Liver (tissue), 3 donors: ENCODE data around the gene ZC3H15.

Experiments
- CTCF ChIP-seq: fragments of 150-350 bp; IDR thresholded peaks from 2 replicates; pipeline ENCODE4 v1.5.1; 2017; ENCODE audit warnings: improper control_type of control experiment, low read depth, low read length; ENCODE audit not compliant: missing input control
- EGR1 ChIP-seq, 2 donors: IDR thresholded peaks; 2 replicates each; pipeline ENCODE4 v1.6.1; 2016 to 2018; ENCODE audit warnings: antibody characterized with exemption in 2 of 2, low read depth in 2 of 2
- GABPA ChIP-seq, 2 donors: IDR thresholded peaks in 1 of 2; conservative IDR thresholded peaks in 1 of 2; 2 replicates each; pipeline ENCODE4 v1.6.1; 2016; ENCODE audit warnings: antibody characterized with exemption in 2 of 2, mild to moderate bottlenecking in 1 of 2, moderate library complexity in 1 of 2
- MAX ChIP-seq: IDR thresholded peaks from 2 replicates; pipeline ENCODE4 v1.6.1; 2016; ENCODE audit warnings: antibody characterized with exemption
- RXRA ChIP-seq, 2 donors: IDR thresholded peaks; 2 replicates each; pipeline ENCODE4 v1.6.1; 2017 to 2018; ENCODE audit warnings: antibody characterized with exemption in 2 of 2, mild to moderate bottlenecking in 1 of 2
- TAF1 ChIP-seq: conservative IDR thresholded peaks from 2 replicates; pipeline ENCODE4 v1.6.1; 2016; ENCODE audit warnings: antibody characterized with exemption, mild to moderate bottlenecking
- ZBTB33 ChIP-seq: IDR thresholded peaks from 2 replicates; pipeline ENCODE4 v1.6.1; 2016; ENCODE audit warnings: antibody characterized with exemption
- donor health status: healthy.
- donor health status: healthy.

- TF ChIP-seq MAX (no peak), ZBTB33 (no peak), GABPA (IDR thresholded peaks at IDR 0.05 in 1 of 2, conservative IDR thresholded peaks at IDR 0.05 in 1 of 2) (no peak), RXRA (IDR thresholded peaks at IDR 0.05) (no peak), CTCF (no peak), TAF1 (no peak), EGR1 (IDR thresholded peaks at IDR 0.05; ENCODE audit: low read depth in 2 of 2) (no peak)
Measured at GRCh38 chr2:186534406-186534805, 48.3 kb downstream of the ZC3H15 start.
